Measurements from ENCODE around the gene PRKAG2. TPM values are rescaled to one million over a fixed set of nuclear protein-coding genes. Genes with fewer than 3 reads are reported as not detected.
"Not testable (repeated sequence)": the region's sequence is repeated elsewhere in the genome, so short reads cannot be mapped to it uniquely, and the experiment has no call there.

PRKAG2 gene
- 32.7 TPM for polyA plus RNA-seq (2013, experiment 1 of 2; ENCODE audit: insufficient read length)
- 31.6 TPM for polyA plus RNA-seq (2013, experiment 2 of 2; ENCODE audit: insufficient read length)

GRCh38 chr7:151876899-151877777 lies at the start of gene PRKAG2:
PRKAG2 (minus strand) TSS chr7:151877115; CDS start chr7:151876620, 495 bp downstream.
- peak; percentile 8 for DNase-seq

GRCh38 chr7:151926336-151926712 lies 49.4 kb upstream of the PRKAG2 start:
- no peak for DNase-seq

- no peak for DNase-seq
These were observed 48.8 kb upstream of the PRKAG2 start for GRCh38 chr7:151925446-151926335.

- DNase-seq = no peak
These were observed 47.6 kb upstream of the PRKAG2 start for GRCh38 chr7:151924508-151924907.

GRCh38 chr7:151924001-151924400 lies 47.1 kb upstream of the PRKAG2 start:
- DNase-seq = no peak

- DNase-seq = no peak
These were observed 46.4 kb upstream of the PRKAG2 start for GRCh38 chr7:151923097-151923876.

GRCh38 chr7:151921451-151921850 lies 44.5 kb upstream of the PRKAG2 start:
- DNase-seq = no peak

GRCh38 chr7:151920488-151920887 lies 43.6 kb upstream of the PRKAG2 start:
- DNase-seq = no peak

GRCh38 chr7:151919595-151919994 lies 42.7 kb upstream of the PRKAG2 start:
- no peak for DNase-seq

GRCh38 chr7:151918510-151918843 lies 41.6 kb upstream of the PRKAG2 start:
- DNase-seq = no peak

- no peak for DNase-seq
These were observed 41.0 kb upstream of the PRKAG2 start for GRCh38 chr7:151917791-151918509.

GRCh38 chr7:151914051-151914450 lies 37.1 kb upstream of the PRKAG2 start:
- DNase-seq = no peak

- not testable (repeated sequence) for DNase-seq
These were observed 33.7 kb upstream of the PRKAG2 start for GRCh38 chr7:151910655-151911054.

- not testable (repeated sequence) for DNase-seq
These were observed 30.2 kb upstream of the PRKAG2 start for GRCh38 chr7:151907115-151907514.

GRCh38 chr7:151905766-151906165 lies 28.9 kb upstream of the PRKAG2 start:
- DNase-seq = no peak

GRCh38 chr7:151905353-151905752 lies 28.4 kb upstream of the PRKAG2 start:
- no peak for DNase-seq

- DNase-seq = no peak
These were observed 27.4 kb upstream of the PRKAG2 start for GRCh38 chr7:151904270-151904669.

GRCh38 chr7:151903249-151904032 lies 26.5 kb upstream of the PRKAG2 start:
- no peak for DNase-seq

GRCh38 chr7:151902311-151902710 lies 25.4 kb upstream of the PRKAG2 start:
- DNase-seq = no peak

GRCh38 chr7:151901828-151902227 lies 24.9 kb upstream of the PRKAG2 start:
- no peak for DNase-seq

Measured in fibroblast of skin of abdomen (primary cell).